Renal cortical epithelial cell (primary cell): ENCODE results near the gene MAEA. TPM values are rescaled to one million over a fixed set of nuclear protein-coding genes. Genes with fewer than 3 reads are reported as not detected.

Source experiments
- DNase-seq: peaks from one replicate; pipeline ENCODE4 v3.0.0-alpha.2; 2011; ENCODE audit warnings: low read depth
- total RNA-seq: library from RNA; depleted of rRNA; stranded (reverse); fragments of >200 nt; gene quantifications from 2 replicates; pipeline ENCODE4 v1.2.3, GENCODE V29; 2014

The MAEA gene
- total RNA-seq, 1 donor from 2014 or later, result 139 TPM

- no peak for DNase-seq
Observed at GRCh38 chr4:1353186-1354055, 63.7 kb downstream of the MAEA start.

GRCh38 chr4:1354136-1354982 is 64.7 kb downstream of the MAEA start:
- DNase-seq, result no peak

GRCh38 chr4:1354983-1355275 is 65.2 kb downstream of the MAEA start:
- DNase-seq, result no peak

GRCh38 chr4:1355378-1355777 is 65.7 kb downstream of the MAEA start:
- DNase-seq, result no peak

GRCh38 chr4:1356181-1356998 is 66.7 kb downstream of the MAEA start:
- DNase-seq, result peak; percentile 16

GRCh38 chr4:1357356-1358248 is 67.9 kb downstream of the MAEA start:
- DNase-seq, result no peak

GRCh38 chr4:1358421-1359143 is 68.9 kb downstream of the MAEA start:
- no peak for DNase-seq

GRCh38 chr4:1359144-1359501 is 69.4 kb downstream of the MAEA start:
- DNase-seq, result no peak

- DNase-seq, result no peak
Observed at GRCh38 chr4:1359976-1360375, 70.3 kb downstream of the MAEA start.

GRCh38 chr4:1360423-1361283 is 71.0 kb downstream of the MAEA start:
- no peak for DNase-seq

- DNase-seq, result no peak
Observed at GRCh38 chr4:1361431-1361830, 71.7 kb downstream of the MAEA start.

- DNase-seq, result no peak
Observed at GRCh38 chr4:1362046-1362445, 72.4 kb downstream of the MAEA start.

GRCh38 chr4:1362521-1362920 is 72.8 kb downstream of the MAEA start:
- DNase-seq, result no peak

GRCh38 chr4:1363513-1363912 is 73.8 kb downstream of the MAEA start:
- no peak for DNase-seq

- no peak for DNase-seq
Observed at GRCh38 chr4:1364217-1364616, 74.5 kb downstream of the MAEA start.

- no peak for DNase-seq
Observed at GRCh38 chr4:1364748-1365147, 75.1 kb downstream of the MAEA start.

GRCh38 chr4:1365271-1366178 is 75.8 kb downstream of the MAEA start:
- no peak for DNase-seq

- DNase-seq, result no peak
Observed at GRCh38 chr4:1366371-1367229, 76.9 kb downstream of the MAEA start.
